Measurements from ENCODE around the gene USP40.

USP40 gene

DNA sequence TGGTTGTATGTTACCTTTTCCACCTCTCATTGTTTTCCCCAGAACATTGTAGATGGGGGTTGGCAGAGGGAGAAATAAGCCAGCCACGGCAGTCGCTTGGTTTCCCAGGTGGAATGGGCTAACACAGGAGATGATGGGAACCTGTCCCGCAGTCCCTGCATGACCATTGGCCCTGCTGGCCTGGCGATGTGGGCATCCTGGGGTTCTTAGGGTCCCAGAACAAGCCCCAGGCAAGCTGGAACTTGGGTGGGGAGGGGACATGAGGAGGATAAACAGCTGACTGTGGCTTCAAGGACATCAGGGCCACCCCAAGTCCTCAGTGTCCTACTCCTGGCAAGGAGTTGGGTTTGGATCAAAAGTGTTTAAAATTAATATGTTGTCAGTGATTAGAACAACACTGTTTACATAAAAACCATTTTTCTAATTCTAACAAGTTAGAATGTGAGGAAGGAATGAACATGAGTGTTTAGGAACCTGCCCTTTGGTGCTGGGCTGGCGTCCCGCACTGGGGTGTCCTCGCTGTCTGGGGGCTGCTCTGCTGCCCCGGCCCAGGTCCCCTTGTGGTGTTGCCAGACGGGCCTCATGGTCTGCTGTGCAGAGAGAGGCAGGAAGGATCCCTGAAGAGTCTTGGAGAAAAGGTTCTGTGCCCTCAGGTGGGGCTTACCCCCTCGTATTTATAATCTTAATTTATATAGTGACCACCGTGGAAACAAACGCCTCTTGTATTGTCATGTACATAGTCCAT, 95.1 kb downstream of the USP40 start:
- Histone ChIP-seq H3K27ac (ENCODE audit: low read length) (no peak overlapping the region), H3K9ac (ENCODE audit: low read length) (no peak overlapping the region), H2AFZ (ENCODE audit: low read depth, low read length) (no peak overlapping the region), H3K4me1 (ENCODE audit: low read length) (no peaks in the 10 kb centered on the region), H3K79me2 (ENCODE audit: low read length) (no peaks in the 10 kb centered on the region), H3K9me3 (ENCODE audit: insufficient read depth, low read length) (no peaks in the 10 kb centered on the region), H3K4me3 (ENCODE audit: low read length) (no peak overlapping the region), H3K4me2 (ENCODE audit: low read length) (no peak overlapping the region), H4K20me1 (ENCODE audit: insufficient read depth, low read length) (no peaks in the 10 kb centered on the region), H3K27me3 (ENCODE audit: low read depth, low read length) (no peaks in the 10 kb centered on the region), H3K36me3 (replicated peaks; ENCODE audit: low read depth, low read length) (peaks cover 2% of the 10 kb centered on the region)
- no peak for TF ChIP-seq EZH2phosphoT487 (IDR thresholded peaks at IDR 0.05; ENCODE audit: low read depth)
- TF ChIP-seq, protein P1, sequence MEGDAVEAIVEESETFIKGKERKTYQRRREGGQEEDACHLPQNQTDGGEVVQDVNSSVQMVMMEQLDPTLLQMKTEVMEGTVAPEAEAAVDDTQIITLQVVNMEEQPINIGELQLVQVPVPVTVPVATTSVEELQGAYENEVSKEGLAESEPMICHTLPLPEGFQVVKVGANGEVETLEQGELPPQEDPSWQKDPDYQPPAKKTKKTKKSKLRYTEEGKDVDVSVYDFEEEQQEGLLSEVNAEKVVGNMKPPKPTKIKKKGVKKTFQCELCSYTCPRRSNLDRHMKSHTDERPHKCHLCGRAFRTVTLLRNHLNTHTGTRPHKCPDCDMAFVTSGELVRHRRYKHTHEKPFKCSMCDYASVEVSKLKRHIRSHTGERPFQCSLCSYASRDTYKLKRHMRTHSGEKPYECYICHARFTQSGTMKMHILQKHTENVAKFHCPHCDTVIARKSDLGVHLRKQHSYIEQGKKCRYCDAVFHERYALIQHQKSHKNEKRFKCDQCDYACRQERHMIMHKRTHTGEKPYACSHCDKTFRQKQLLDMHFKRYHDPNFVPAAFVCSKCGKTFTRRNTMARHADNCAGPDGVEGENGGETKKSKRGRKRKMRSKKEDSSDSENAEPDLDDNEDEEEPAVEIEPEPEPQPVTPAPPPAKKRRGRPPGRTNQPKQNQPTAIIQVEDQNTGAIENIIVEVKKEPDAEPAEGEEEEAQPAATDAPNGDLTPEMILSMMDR (IDR thresholded peaks at IDR 0.05; ENCODE audit: low read depth, low read length): no peak

DNA sequence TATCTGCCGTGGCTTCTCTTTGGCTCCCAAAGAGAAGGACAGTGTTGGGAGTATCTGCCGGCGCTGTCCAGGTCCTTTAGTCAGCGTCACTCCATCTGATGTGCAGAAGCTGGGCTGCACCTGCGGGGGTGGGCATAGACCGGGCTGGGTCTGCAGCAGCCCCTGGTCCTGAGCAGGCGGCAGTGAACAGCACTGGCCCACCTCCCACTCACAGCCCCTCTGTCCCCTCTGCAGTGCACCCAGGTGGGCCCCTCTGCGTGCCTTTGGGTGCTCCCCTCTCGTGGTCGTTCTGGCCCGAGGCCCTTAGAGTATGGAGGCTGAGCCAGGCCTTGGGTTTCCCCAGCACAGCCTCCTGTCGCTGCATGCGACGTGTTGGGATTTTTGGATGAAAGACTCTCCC, 95.7 kb downstream of the USP40 start:
- Histone ChIP-seq H3K4me2 (ENCODE audit: low read length) (no peak overlapping the region), H3K36me3 (replicated peaks; ENCODE audit: low read depth, low read length) (peaks cover 2% of the 10 kb centered on the region), H3K79me2 (ENCODE audit: low read length) (no peaks in the 10 kb centered on the region), H3K4me1 (ENCODE audit: low read length) (no peaks in the 10 kb centered on the region), H3K27ac (ENCODE audit: low read length) (no peak overlapping the region), H3K9me3 (ENCODE audit: insufficient read depth, low read length) (no peaks in the 10 kb centered on the region), H4K20me1 (ENCODE audit: insufficient read depth, low read length) (no peaks in the 10 kb centered on the region), H3K4me3 (ENCODE audit: low read length) (no peak overlapping the region), H3K9ac (ENCODE audit: low read length) (no peak overlapping the region), H2AFZ (ENCODE audit: low read depth, low read length) (no peak overlapping the region), H3K27me3 (ENCODE audit: low read depth, low read length) (no peaks in the 10 kb centered on the region)
- TF ChIP-seq, protein P1 (IDR thresholded peaks at IDR 0.05; ENCODE audit: low read depth, low read length): no peak
- TF ChIP-seq EZH2phosphoT487 (IDR thresholded peaks at IDR 0.05; ENCODE audit: low read depth): no peak

DNA sequence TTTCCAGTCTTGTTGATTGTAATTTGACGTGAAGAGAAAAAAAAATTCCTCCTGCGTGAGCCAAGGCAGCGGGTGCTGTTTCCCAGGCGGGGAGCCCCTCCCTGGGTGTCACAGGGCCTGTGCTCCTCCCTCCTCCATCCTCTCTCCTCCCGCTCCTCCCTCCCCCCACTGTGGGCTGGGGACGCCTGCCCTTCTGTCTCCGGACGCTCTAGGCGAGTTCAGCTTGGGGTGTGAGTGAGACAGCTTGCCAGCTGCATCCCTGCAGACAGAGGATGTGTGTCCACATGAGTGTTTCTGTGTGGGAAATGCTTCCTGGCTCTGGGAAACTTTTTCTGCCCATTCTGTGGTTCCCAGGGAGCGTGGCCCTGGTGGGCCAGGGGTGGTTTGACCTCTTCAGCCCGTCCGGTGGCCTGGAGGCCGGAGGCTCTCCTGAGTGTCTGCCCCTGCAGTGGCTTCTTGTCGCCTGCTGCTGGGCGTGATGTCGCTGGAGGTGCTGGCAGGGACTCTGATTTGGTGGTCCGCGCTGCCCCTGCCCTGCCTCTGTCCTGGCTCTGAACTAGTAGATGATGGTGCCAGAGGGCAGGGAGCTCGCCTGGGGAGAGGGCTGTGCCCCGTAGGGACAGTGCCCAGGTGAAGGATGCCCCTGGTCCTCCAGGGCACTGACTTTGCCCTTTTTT, 96.4 kb downstream of the USP40 start:
- H3K79me2 ChIP-seq (ENCODE audit: low read length): no peaks in the 10 kb centered on the region
- no peaks in the 10 kb centered on the region for H3K27me3 ChIP-seq (ENCODE audit: low read depth, low read length)
- H3K9me3 ChIP-seq (ENCODE audit: insufficient read depth, low read length): no peaks in the 10 kb centered on the region
- H3K27ac ChIP-seq (ENCODE audit: low read length): no peak overlapping the region
- H4K20me1 ChIP-seq (ENCODE audit: insufficient read depth, low read length): no peaks in the 10 kb centered on the region
- no peaks in the 10 kb centered on the region for H3K4me1 ChIP-seq (ENCODE audit: low read length)
- TF ChIP-seq, protein P1 (IDR thresholded peaks at IDR 0.05; ENCODE audit: low read depth, low read length): no peak
- no peak for TF ChIP-seq EZH2phosphoT487 (IDR thresholded peaks at IDR 0.05; ENCODE audit: low read depth)
- no peak overlapping the region for H2AFZ ChIP-seq (ENCODE audit: low read depth, low read length)
- peaks cover 2% of the 10 kb centered on the region for H3K36me3 ChIP-seq (replicated peaks; ENCODE audit: low read depth, low read length)
- H3K4me2 ChIP-seq (ENCODE audit: low read length): no peak overlapping the region
- no peak overlapping the region for H3K4me3 ChIP-seq (ENCODE audit: low read length)
- H3K9ac ChIP-seq (ENCODE audit: low read length): no peak overlapping the region

DNA sequence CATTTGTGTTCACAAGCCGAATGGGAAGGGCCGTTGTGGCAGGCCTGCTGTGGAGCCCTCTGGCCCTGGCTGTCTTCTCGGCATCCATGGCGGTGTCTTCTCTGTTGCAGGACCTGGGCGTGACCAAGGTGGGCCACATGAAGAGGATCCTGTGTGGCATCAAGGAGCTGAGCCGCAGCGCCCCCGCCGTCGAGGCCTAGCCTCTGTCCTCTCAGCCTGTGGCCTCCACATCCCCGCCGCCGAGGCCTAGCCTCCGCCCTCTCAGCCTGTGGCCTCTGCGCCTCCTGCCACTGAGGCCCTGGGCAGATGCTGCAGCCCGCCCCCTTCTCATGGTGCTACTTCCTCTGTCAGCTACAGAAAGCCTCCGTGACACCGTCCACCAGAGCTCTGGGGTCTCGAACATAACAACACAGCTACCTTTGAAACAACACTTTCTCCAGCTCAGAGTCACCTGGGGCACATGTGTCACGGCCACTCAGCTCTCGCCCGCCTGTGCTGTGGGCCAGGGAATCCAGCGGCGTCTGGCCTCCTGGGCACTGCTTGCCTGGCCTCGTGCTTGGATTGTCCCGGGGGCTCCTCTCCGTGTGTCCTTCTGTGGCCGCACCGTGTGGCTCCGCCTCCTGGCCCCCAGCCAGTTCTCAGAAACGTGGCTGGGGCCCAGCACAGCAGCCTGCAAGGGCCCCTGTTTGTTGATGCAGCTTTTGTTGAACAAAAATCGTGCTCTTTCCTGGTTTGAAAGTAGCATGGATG, 97.1 kb downstream of the USP40 start:
- no peak overlapping the region for H3K9ac ChIP-seq (ENCODE audit: low read length)
- no peak overlapping the region for H3K27ac ChIP-seq (ENCODE audit: low read length)
- no peaks in the 10 kb centered on the region for H3K4me1 ChIP-seq (ENCODE audit: low read length)
- H3K4me3 ChIP-seq (ENCODE audit: low read length): no peak overlapping the region
- H2AFZ ChIP-seq (ENCODE audit: low read depth, low read length): no peak overlapping the region
- H3K4me2 ChIP-seq (ENCODE audit: low read length): no peak overlapping the region
- peaks cover 2% of the 10 kb centered on the region for H3K36me3 ChIP-seq (replicated peaks; ENCODE audit: low read depth, low read length)
- H3K27me3 ChIP-seq (ENCODE audit: low read depth, low read length): no peaks in the 10 kb centered on the region
- no peaks in the 10 kb centered on the region for H3K79me2 ChIP-seq (ENCODE audit: low read length)
- no peaks in the 10 kb centered on the region for H3K9me3 ChIP-seq (ENCODE audit: insufficient read depth, low read length)
- TF ChIP-seq EZH2phosphoT487 (IDR thresholded peaks at IDR 0.05; ENCODE audit: low read depth): no peak
- TF ChIP-seq, protein P1 (IDR thresholded peaks at IDR 0.05; ENCODE audit: low read depth, low read length): no peak
- no peaks in the 10 kb centered on the region for H4K20me1 ChIP-seq (ENCODE audit: insufficient read depth, low read length)

Data from OCI-LY3 (cell line).